DOHH2 (cell line): ENCODE results near the gene MISP.

ENCODE experiments used
- CTCF ChIP-seq: fragments of 200-600 bp; sonication (generic); IDR thresholded peaks from one replicate; pipeline ENCODE4 v1.5.1; 2014; ENCODE audit warnings: antibody characterized with exemption, mild to moderate bottlenecking, low read depth, low read length; ENCODE audit not compliant: poor library complexity, severe bottlenecking
- EZH2phosphoT487 ChIP-seq: fragments of 200-600 bp; sonication (generic); IDR thresholded peaks from 2 replicates; pipeline ENCODE4 v1.6.1; 2017; ENCODE audit warnings: borderline replicate concordance, mild to moderate bottlenecking, antibody characterized with exemption, low read length, moderate library complexity, mixed read lengths

- TF ChIP-seq EZH2phosphoT487 (no peak), CTCF (no peak)
These were observed 55.0 kb downstream of the MISP start for GRCh38 chr19:805600-806550.
